Measurements from ENCODE around the gene PKNOX2. TPM values are rescaled to one million over a fixed set of nuclear protein-coding genes. Genes with fewer than 3 reads are reported as not detected.

Gene PKNOX2
- total RNA-seq, 2 donors from 2014 or later, result 4.0 to 6.9 TPM

GRCh38 chr11:125183641-125184040, 19.1 kb downstream of the PKNOX2 start:
- Histone ChIP-seq H3K4me3 (ENCODE audit: low read length) (no peak overlapping the region), H3K27ac (ENCODE audit: low read depth, low read length) (no peak overlapping the region), H3K36me3 (ENCODE audit: control insufficient read depth, insufficient read depth, low read length) (no peaks in the 10 kb centered on the region), H3K9me3 (ENCODE audit: control insufficient read depth, low read length) (peaks cover 10% of the 10 kb centered on the region), H3K27me3 (ENCODE audit: control insufficient read depth, insufficient read depth, low read length, poor library complexity, severe bottlenecking) (no peaks in the 10 kb centered on the region), H3K9ac (ENCODE audit: extremely low read depth, low read length, poor library complexity, severe bottlenecking) (no peak overlapping the region), H3K4me1 (ENCODE audit: control insufficient read depth, insufficient read depth, low read length) (peaks cover 7% of the 10 kb centered on the region)
- 100% methylated on average over 1 of the region's 1 CpG; no CpG with 5 or more reads in 1 of the 2 experiments for WGBS, 2 experiments (ENCODE audit: insufficient coverage in 1 of 2, insufficient read length in 1 of 2)
- peaks cover 26% of the 10 kb centered on the region for H3K4me1 Mint-ChIP-seq
- H3K27me3 Mint-ChIP-seq (ENCODE audit: insufficient read depth), result peaks cover 11% of the 10 kb centered on the region
- no peak overlapping the region for H3K27ac Mint-ChIP-seq
- peaks cover 7% of the 10 kb centered on the region for H3K9me3 Mint-ChIP-seq
- DNase-seq, result no peak
- no peaks in the 10 kb centered on the region for H3K36me3 Mint-ChIP-seq (ENCODE audit: low read depth)
- TF ChIP-seq, protein P1, sequence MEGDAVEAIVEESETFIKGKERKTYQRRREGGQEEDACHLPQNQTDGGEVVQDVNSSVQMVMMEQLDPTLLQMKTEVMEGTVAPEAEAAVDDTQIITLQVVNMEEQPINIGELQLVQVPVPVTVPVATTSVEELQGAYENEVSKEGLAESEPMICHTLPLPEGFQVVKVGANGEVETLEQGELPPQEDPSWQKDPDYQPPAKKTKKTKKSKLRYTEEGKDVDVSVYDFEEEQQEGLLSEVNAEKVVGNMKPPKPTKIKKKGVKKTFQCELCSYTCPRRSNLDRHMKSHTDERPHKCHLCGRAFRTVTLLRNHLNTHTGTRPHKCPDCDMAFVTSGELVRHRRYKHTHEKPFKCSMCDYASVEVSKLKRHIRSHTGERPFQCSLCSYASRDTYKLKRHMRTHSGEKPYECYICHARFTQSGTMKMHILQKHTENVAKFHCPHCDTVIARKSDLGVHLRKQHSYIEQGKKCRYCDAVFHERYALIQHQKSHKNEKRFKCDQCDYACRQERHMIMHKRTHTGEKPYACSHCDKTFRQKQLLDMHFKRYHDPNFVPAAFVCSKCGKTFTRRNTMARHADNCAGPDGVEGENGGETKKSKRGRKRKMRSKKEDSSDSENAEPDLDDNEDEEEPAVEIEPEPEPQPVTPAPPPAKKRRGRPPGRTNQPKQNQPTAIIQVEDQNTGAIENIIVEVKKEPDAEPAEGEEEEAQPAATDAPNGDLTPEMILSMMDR (conservative IDR thresholded peaks at IDR 0.05), result no peak
- no peak overlapping the region for H3K4me3 Mint-ChIP-seq

DNA sequence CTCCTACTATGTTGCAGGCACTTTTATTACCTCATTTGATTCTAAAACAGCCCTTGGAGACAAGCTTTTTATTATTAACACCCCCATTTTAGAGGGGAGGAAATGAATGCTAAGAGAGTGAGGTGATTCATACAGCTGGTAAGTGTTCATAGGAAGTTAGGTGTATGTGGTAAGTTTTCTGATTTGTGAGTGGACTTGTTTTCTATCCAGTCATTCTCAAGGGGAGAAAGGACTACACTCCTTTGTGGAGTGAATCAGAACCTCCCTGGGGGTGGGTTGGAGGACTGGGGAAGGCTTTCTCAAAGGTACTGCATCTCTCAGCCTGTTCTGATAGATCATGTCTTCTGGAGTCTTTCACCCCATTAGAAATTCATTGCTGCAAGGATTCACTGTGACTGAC, 23.5 kb downstream of the PKNOX2 start:
- Histone ChIP-seq H3K9ac (ENCODE audit: extremely low read depth, low read length, poor library complexity, severe bottlenecking) (no peak overlapping the region), H3K27ac (ENCODE audit: low read depth, low read length) (no peak overlapping the region), H3K4me3 (ENCODE audit: low read length) (no peak overlapping the region), H3K9me3 (ENCODE audit: control insufficient read depth, low read length) (peaks cover 10% of the 10 kb centered on the region), H3K36me3 (ENCODE audit: control insufficient read depth, insufficient read depth, low read length) (no peaks in the 10 kb centered on the region), H3K4me1 (ENCODE audit: control insufficient read depth, insufficient read depth, low read length) (peaks cover 17% of the 10 kb centered on the region), H3K27me3 (ENCODE audit: control insufficient read depth, insufficient read depth, low read length, poor library complexity, severe bottlenecking) (no peaks in the 10 kb centered on the region)
- Mint-ChIP-seq H3K27ac (no peak overlapping the region), H3K27me3 (ENCODE audit: insufficient read depth) (peaks cover 37% of the 10 kb centered on the region), H3K4me3 (no peak overlapping the region), H3K36me3 (ENCODE audit: low read depth) (no peaks in the 10 kb centered on the region), H3K9me3 (peaks cover 7% of the 10 kb centered on the region), H3K4me1 (peaks cover 35% of the 10 kb centered on the region)
- TF ChIP-seq, protein P1 (conservative IDR thresholded peaks at IDR 0.05), result no peak
- DNase-seq, result no peak

- DNase-seq, result no peak
- Mint-ChIP-seq H3K4me1 (peaks cover 35% of the 10 kb centered on the region), H3K27me3 (ENCODE audit: insufficient read depth) (peaks cover 35% of the 10 kb centered on the region), H3K27ac (no peak overlapping the region), H3K9me3 (peaks cover 7% of the 10 kb centered on the region), H3K36me3 (ENCODE audit: low read depth) (no peaks in the 10 kb centered on the region), H3K4me3 (no peak overlapping the region)
- no peaks in the 10 kb centered on the region for H3K27me3 ChIP-seq (ENCODE audit: control insufficient read depth, insufficient read depth, low read length, poor library complexity, severe bottlenecking)
- H3K36me3 ChIP-seq (ENCODE audit: control insufficient read depth, insufficient read depth, low read length), result no peaks in the 10 kb centered on the region
- H3K9me3 ChIP-seq (ENCODE audit: control insufficient read depth, low read length), result peaks cover 10% of the 10 kb centered on the region
- WGBS, 2 experiments (ENCODE audit: insufficient coverage in 1 of 2, insufficient read length in 1 of 2), result 53 to 57% methylated on average over 5 of the region's 5 CpGs
- H3K4me3 ChIP-seq (ENCODE audit: low read length), result no peak overlapping the region
- peaks cover 17% of the 10 kb centered on the region for H3K4me1 ChIP-seq (ENCODE audit: control insufficient read depth, insufficient read depth, low read length)
- TF ChIP-seq, protein P1 (conservative IDR thresholded peaks at IDR 0.05), result no peak
- no peak overlapping the region for H3K9ac ChIP-seq (ENCODE audit: extremely low read depth, low read length, poor library complexity, severe bottlenecking)
- H3K27ac ChIP-seq (ENCODE audit: low read depth, low read length), result peak overlapping the region; percentile 10
Measured at GRCh38 chr11:125190566-125190965, 26.0 kb downstream of the PKNOX2 start.

All from endodermal cell (in vitro differentiated cells).